Thoracic aorta (tissue), 2 donors: Measurements from ENCODE around the gene ERVMER34-1. TPM values are rescaled to one million over a fixed set of nuclear protein-coding genes. Genes with fewer than 3 reads are reported as not detected.

ENCODE experiments used
- ATAC-seq: fragments of 150-250 bp; one replicate; pipeline ENCODE4 v1.8.0; 2017; ENCODE audit warnings: low read depth; ENCODE audit not compliant: insufficient number of reproducible peaks, low FRiP score
- DNase-seq: peaks from one replicate; pipeline ENCODE4 v3.0.0-alpha.2; 2020; ENCODE audit warnings: low spot score
- H3K27ac ChIP-seq, 2 donors: fragments of 200-600 bp; sonication (generic); 1 replicate in 1 of 2; 2 replicates in 1 of 2; pipeline ENCODE4 v1.5.1; 2016; ENCODE audit warnings: mild to moderate bottlenecking in 2 of 2, moderate library complexity in 2 of 2
- H3K27me3 ChIP-seq: fragments of 200-600 bp; sonication (generic); replicated peaks from 2 replicates; pipeline ENCODE4 v1.6.0; 2016; ENCODE audit warnings: mild to moderate bottlenecking; ENCODE audit not compliant: insufficient read depth
- H3K36me3 ChIP-seq: fragments of 200-600 bp; sonication (generic); one replicate; pipeline ENCODE4 v1.5.1; 2016
- H3K4me1 ChIP-seq, 2 donors: fragments of 200-600 bp; sonication (generic); 1 replicate in 1 of 2; 2 replicates in 1 of 2; pipeline versions ENCODE4 v1.5.1 to v1.6.0; 2016; ENCODE audit warnings: low read depth in 2 of 2, mild to moderate bottlenecking in 1 of 2; ENCODE audit not compliant: control insufficient read depth in 1 of 2
- H3K4me3 ChIP-seq: fragments of 200-600 bp; sonication (generic); 2 replicates; pipeline ENCODE4 v1.5.1; 2016; ENCODE audit warnings: mild to moderate bottlenecking
- H3K9me3 ChIP-seq: fragments of 200-600 bp; sonication (generic); 2 replicates; pipeline ENCODE4 v1.5.1; 2016
- total RNA-seq, 2 donors: library from RNA; depleted of rRNA; stranded (reverse); fragments of >200 nt; gene quantifications; one replicate each; pipeline versions ENCODE4 v1.1.0 to v1.2.3, GENCODE V29; 2016
- TF ChIP-seq, protein P1 (sequence below): fragments of 200-600 bp; sonication (generic); IDR thresholded peaks from one replicate; pipeline ENCODE4 v1.5.1; 2019; ENCODE audit warnings: antibody characterized with exemption

ERVMER34-1 gene
- total RNA-seq, 2 donors from 2014 or later = not detected

DNA sequence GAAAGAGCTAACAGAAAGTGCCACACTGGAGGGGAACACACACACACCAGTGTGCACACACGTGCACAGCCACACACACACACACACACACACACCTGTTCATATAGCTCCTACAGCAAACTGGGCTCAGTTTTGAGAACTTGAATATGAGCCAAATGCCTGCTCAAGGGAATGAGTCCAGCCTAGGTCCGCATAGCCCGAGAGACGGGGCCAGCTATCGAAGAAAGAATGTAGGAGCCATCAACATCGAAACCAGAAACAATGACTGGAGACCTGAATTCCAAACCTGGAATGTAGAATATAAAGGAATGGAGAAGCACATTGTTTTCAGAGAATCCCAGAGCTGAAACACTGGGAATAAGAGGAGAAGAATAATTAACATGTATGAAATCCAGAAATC lies 37.6 kb upstream of the ERVMER34-1 start:
- H3K27me3 ChIP-seq = no peaks in the 10 kb centered on the region
- TF ChIP-seq, protein P1, sequence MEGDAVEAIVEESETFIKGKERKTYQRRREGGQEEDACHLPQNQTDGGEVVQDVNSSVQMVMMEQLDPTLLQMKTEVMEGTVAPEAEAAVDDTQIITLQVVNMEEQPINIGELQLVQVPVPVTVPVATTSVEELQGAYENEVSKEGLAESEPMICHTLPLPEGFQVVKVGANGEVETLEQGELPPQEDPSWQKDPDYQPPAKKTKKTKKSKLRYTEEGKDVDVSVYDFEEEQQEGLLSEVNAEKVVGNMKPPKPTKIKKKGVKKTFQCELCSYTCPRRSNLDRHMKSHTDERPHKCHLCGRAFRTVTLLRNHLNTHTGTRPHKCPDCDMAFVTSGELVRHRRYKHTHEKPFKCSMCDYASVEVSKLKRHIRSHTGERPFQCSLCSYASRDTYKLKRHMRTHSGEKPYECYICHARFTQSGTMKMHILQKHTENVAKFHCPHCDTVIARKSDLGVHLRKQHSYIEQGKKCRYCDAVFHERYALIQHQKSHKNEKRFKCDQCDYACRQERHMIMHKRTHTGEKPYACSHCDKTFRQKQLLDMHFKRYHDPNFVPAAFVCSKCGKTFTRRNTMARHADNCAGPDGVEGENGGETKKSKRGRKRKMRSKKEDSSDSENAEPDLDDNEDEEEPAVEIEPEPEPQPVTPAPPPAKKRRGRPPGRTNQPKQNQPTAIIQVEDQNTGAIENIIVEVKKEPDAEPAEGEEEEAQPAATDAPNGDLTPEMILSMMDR = no peak
- H3K36me3 ChIP-seq = no peaks in the 10 kb centered on the region
- H3K27ac ChIP-seq = no peak overlapping the region
- DNase-seq (no peak), ATAC-seq (no peak)
- no peaks in the 10 kb centered on the region for H3K9me3 ChIP-seq
- no peak overlapping the region for H3K4me3 ChIP-seq
- H3K4me1 ChIP-seq = peaks cover 0 to 6% of the 10 kb centered on the region in 2 donors

GRCh38 chr4:52783069-52783468 lies 31.8 kb upstream of the ERVMER34-1 start:
- H3K27me3 ChIP-seq = no peaks in the 10 kb centered on the region
- no peaks in the 10 kb centered on the region for H3K9me3 ChIP-seq
- DNase-seq (no peak), ATAC-seq (no peak)
- H3K27ac ChIP-seq = no peak overlapping the region
- no peak overlapping the region for H3K4me3 ChIP-seq
- TF ChIP-seq, protein P1 = no peak
- peaks cover 0 to 17% of the 10 kb centered on the region in 2 donors for H3K4me1 ChIP-seq
- H3K36me3 ChIP-seq = no peaks in the 10 kb centered on the region

DNA sequence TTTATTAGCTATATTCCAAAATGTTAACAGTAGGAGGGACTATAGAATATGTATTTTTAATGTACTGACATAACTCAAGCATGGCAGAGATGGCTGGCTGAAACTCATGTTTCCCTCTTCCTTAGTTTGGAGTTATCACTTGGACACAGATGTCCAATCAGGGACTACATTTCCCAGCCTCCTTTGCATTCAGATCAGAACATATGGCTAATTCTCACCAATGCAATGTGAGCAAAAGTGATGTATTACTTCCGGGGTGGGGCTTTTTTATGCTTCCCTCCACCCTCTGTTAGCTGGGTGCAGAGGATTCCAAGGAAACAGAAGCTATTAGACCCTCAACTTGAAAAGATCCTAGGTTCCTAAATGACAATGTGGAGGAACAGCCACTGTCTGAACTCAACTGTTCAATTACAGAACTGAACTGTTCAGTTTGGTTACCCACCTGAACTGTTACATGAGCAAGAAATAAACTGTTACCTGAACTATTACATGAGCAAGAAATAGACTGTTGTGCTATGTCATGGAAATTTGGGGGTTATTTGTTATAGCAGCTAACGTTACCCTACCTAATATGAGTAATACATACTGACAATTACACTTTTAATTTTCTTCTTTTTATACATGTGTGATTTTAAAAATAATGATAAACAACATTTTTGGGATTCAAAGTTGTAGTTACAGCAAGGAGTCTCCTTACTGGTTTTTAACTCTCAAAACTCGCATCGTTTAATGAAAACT lies 29.6 kb upstream of the ERVMER34-1 start:
- DNase-seq = no peak
- H3K36me3 ChIP-seq = no peaks in the 10 kb centered on the region
- H3K9me3 ChIP-seq = no peaks in the 10 kb centered on the region
- no peak overlapping the region for H3K27ac ChIP-seq
- H3K4me3 ChIP-seq = no peak overlapping the region
- H3K27me3 ChIP-seq = no peaks in the 10 kb centered on the region
- peaks cover 0 to 17% of the 10 kb centered on the region in 2 donors for H3K4me1 ChIP-seq
- ATAC-seq = no peak
- TF ChIP-seq, protein P1 = no peak

GRCh38 chr4:52780206-52780605 lies 29.0 kb upstream of the ERVMER34-1 start:
- H3K27me3 ChIP-seq = no peaks in the 10 kb centered on the region
- peaks cover 0 to 17% of the 10 kb centered on the region in 2 donors for H3K4me1 ChIP-seq
- ATAC-seq (no peak), DNase-seq (no peak)
- TF ChIP-seq, protein P1 = no peak
- H3K36me3 ChIP-seq = no peaks in the 10 kb centered on the region
- no peaks in the 10 kb centered on the region for H3K9me3 ChIP-seq
- H3K27ac ChIP-seq = no peak overlapping the region
- no peak overlapping the region for H3K4me3 ChIP-seq

- ATAC-seq (no peak), DNase-seq (no peak)
- Histone ChIP-seq H3K4me3 (no peak overlapping the region), H3K36me3 (no peaks in the 10 kb centered on the region), H3K9me3 (no peaks in the 10 kb centered on the region), H3K4me1 (no peaks in the 10 kb centered on the region), H3K27ac (no peak overlapping the region), H3K27me3 (no peaks in the 10 kb centered on the region)
- TF ChIP-seq, protein P1 = no peak
Observed at GRCh38 chr4:52760256-52760655, 9.0 kb upstream of the ERVMER34-1 start.
